CD14-positive monocyte (primary cell): Measurements from ENCODE around the gene OR8A1. TPM values are rescaled to one million over a fixed set of nuclear protein-coding genes. Genes with fewer than 3 reads are reported as not detected.

Experiments used
- DNase-seq, 3 donors: peaks; one replicate each; pipeline ENCODE4 v3.0.0-alpha.2; 2011 to 2022
- H2AFZ ChIP-seq: 2 replicates; pipeline ENCODE4 v1.6.0; 2012; ENCODE audit warnings: mild to moderate bottlenecking, low read depth, low read length, inconsistent platforms; ENCODE audit not compliant: insufficient read depth, poor library complexity, severe bottlenecking
- H3K27ac ChIP-seq, 2 donors: 1 replicate in 1 of 2; 2 replicates in 1 of 2; pipeline ENCODE4 v1.5.1; 2012 to 2013; ENCODE audit warnings: low read length in 2 of 2, control low read depth in 1 of 2, inconsistent platforms in 1 of 2, low read depth in 1 of 2, mild to moderate bottlenecking in 1 of 2
- H3K27me3 ChIP-seq, 2 donors: one replicate each; pipeline versions ENCODE4 v1.6.0 to v1.6.1; 2011 to 2013; ENCODE audit warnings: low read length in 2 of 2; ENCODE audit not compliant: control insufficient read depth in 2 of 2, insufficient read depth in 2 of 2
- H3K36me3 ChIP-seq, 2 donors: replicated peaks in 1 of 2; 1 replicate in 1 of 2; 2 replicates in 1 of 2; pipeline versions ENCODE4 v1.5.1 to v1.6.1; 2012 to 2013; ENCODE audit warnings: low read length in 2 of 2, control low read depth in 1 of 2, inconsistent platforms in 1 of 2, mild to moderate bottlenecking in 1 of 2; ENCODE audit not compliant: insufficient read depth in 2 of 2, control insufficient read depth in 1 of 2
- H3K4me1 ChIP-seq, 2 donors: 1 replicate in 1 of 2; 2 replicates in 1 of 2; pipeline versions ENCODE4 v1.5.1 to v1.6.1; 2012 to 2013; ENCODE audit warnings: low read length in 2 of 2, control low read depth in 1 of 2, inconsistent platforms in 1 of 2, mild to moderate bottlenecking in 1 of 2, moderate library complexity in 1 of 2; ENCODE audit not compliant: insufficient read depth in 2 of 2, control insufficient read depth in 1 of 2
- H3K4me2 ChIP-seq: replicated peaks from 2 replicates; pipeline ENCODE3; 2012; ENCODE audit warnings: low read length, moderate library complexity, mild to moderate bottlenecking; ENCODE audit not compliant: poor library complexity, severe bottlenecking; ENCODE audit errors: extremely low read depth
- H3K4me3 ChIP-seq, 3 experiments: fragments of 200-600 bp in 1 of 3; sonication (generic) in 1 of 3; replicated peaks in 1 of 3; 1 replicate in 2 of 3; 2 replicates in 1 of 3; pipeline ENCODE4 v1.5.1; 2011 to 2013; ENCODE audit warnings: low read length in 3 of 3, mild to moderate bottlenecking in 3 of 3, control low read depth in 2 of 3, low read depth in 2 of 3, inconsistent platforms in 1 of 3, moderate library complexity in 1 of 3
- H3K79me2 ChIP-seq: 2 replicates; pipeline ENCODE4 v1.6.0; 2012; ENCODE audit warnings: mild to moderate bottlenecking, control low read depth, inconsistent platforms, low read length, moderate library complexity; ENCODE audit not compliant: insufficient read depth
- H3K9ac ChIP-seq: 2 replicates; pipeline ENCODE4 v1.6.0; 2017; ENCODE audit warnings: low read length, mild to moderate bottlenecking; ENCODE audit not compliant: insufficient read depth, poor library complexity, severe bottlenecking
- H3K9me3 ChIP-seq, 2 donors: replicated peaks in 1 of 2; 1 replicate in 1 of 2; 2 replicates in 1 of 2; pipeline versions ENCODE4 v1.5.1 to v1.6.1; 2012 to 2013; ENCODE audit warnings: low read length in 2 of 2, control low read depth in 1 of 2; ENCODE audit not compliant: control insufficient read depth in 1 of 2, insufficient read depth in 1 of 2
- H4K20me1 ChIP-seq: 2 replicates; pipeline ENCODE4 v1.6.0; 2012; ENCODE audit warnings: mild to moderate bottlenecking, low read length, control low read depth, moderate library complexity; ENCODE audit not compliant: insufficient read depth
- H3K27ac Mint-ChIP-seq, 7 donors: one replicate each; pipeline ENCODE4 v1.8.0; 2020; ENCODE audit warnings: mild to moderate bottlenecking in 7 of 7, mixed read lengths in 7 of 7, moderate library complexity in 6 of 7, inconsistent platforms in 2 of 7
- H3K27me3 Mint-ChIP-seq, 3 donors: one replicate each; pipeline ENCODE4 v1.8.0; 2021 to 2022; ENCODE audit warnings: low read depth in 3 of 3, mild to moderate bottlenecking in 3 of 3, mixed read lengths in 3 of 3, moderate library complexity in 3 of 3, inconsistent platforms in 1 of 3
- H3K36me3 Mint-ChIP-seq, 2 donors: one replicate each; pipeline ENCODE4 v1.8.0; 2020; ENCODE audit warnings: mixed read lengths in 2 of 2, inconsistent platforms in 1 of 2, mild to moderate bottlenecking in 1 of 2
- H3K4me1 Mint-ChIP-seq: one replicate; pipeline ENCODE4 v1.8.0; 2020; ENCODE audit warnings: mild to moderate bottlenecking, mixed read lengths
- H3K4me3 Mint-ChIP-seq, 2 donors: one replicate each; pipeline ENCODE4 v1.8.0; 2020; ENCODE audit warnings: mild to moderate bottlenecking in 2 of 2, mixed read lengths in 2 of 2, moderate library complexity in 1 of 2
- H3K9me3 Mint-ChIP-seq, 7 donors: one replicate each; pipeline ENCODE4 v1.8.0; 2020 to 2022; ENCODE audit warnings: mixed read lengths in 7 of 7, mild to moderate bottlenecking in 6 of 7, moderate library complexity in 6 of 7, inconsistent platforms in 2 of 7
- CTCF ChIP-seq: fragments of 200-600 bp; IDR thresholded peaks from one replicate; pipeline ENCODE4 v1.8.0; 2022; ENCODE audit warnings: antibody characterized with exemption, mild to moderate bottlenecking
- WGBS: methylation state at CpG from one replicate; pipeline ENCODE4 v1.1.5; 2013; ENCODE audit warnings: missing lambda C conversion rate; ENCODE audit not compliant: insufficient coverage; 5-methylcytosine and 5-hydroxymethylcytosine counted together
- intact Hi-C, 2 donors: fragments of 100-400 bp; cut with micrococcal nuclease; formaldehyde crosslinking; loops; one replicate each; pipeline versions ENCODE4 v1.15.0 to v1.15.1; 2023
- polyA plus RNA-seq, 3 donors: library from polyadenylated mRNA; depleted of rRNA in 1 of 3; unstranded in 2 of 3; stranded (reverse) in 1 of 3; fragments of 300-500 nt in 2 of 3; fragments of >200 nt in 1 of 3; fragmentation: Illumina TruSeq in 2 of 3; gene quantifications; 1 replicate in 2 of 3; 2 replicates in 1 of 3; pipeline ENCODE4 v1.2.3, GENCODE V29; 2012 to 2021

The OR8A1 gene
- polyA plus RNA-seq, 3 donors, result not detected

- WGBS, result 89% methylated on average over 3 of the region's 8 CpGs
- peaks cover 1 to 3% (median 2%) of the 10 kb centered on the region in 3 donors for H3K27me3 Mint-ChIP-seq
- Histone ChIP-seq H3K36me3 (no peaks in the 10 kb centered on the region), H3K4me3 (no peak overlapping the region), H3K9me3 (no peaks in the 10 kb centered on the region), H4K20me1 (no peaks in the 10 kb centered on the region), H3K79me2 (no peaks in the 10 kb centered on the region), H3K9ac (no peak overlapping the region), H3K27ac (no peak overlapping the region), H2AFZ (no peak overlapping the region), H3K27me3 (no peaks in the 10 kb centered on the region), H3K4me1 (peaks cover 0 to 10% of the 10 kb centered on the region in 2 donors), H3K4me2 (no peak overlapping the region)
- H3K9me3 Mint-ChIP-seq, result peaks cover 0 to 8% (median 3%) of the 10 kb centered on the region in 7 donors
- H3K36me3 Mint-ChIP-seq, result no peaks in the 10 kb centered on the region
- TF ChIP-seq CTCF, result no peak
- no peak overlapping the region for H3K4me3 Mint-ChIP-seq
- DNase-seq, result peak in 2 of 3 donors; percentile 14 to 72
- intact Hi-C loops, result no loop called here
- H3K4me1 Mint-ChIP-seq, result peaks cover 10% of the 10 kb centered on the region
- H3K27ac Mint-ChIP-seq, result peak overlapping the region in 2 of 7 donors; percentile 35 to 58
These were observed 34.1 kb upstream of the OR8A1 start for GRCh38 chr11:124535552-124536232.

GRCh38 chr11:124536520-124536919 lies 33.3 kb upstream of the OR8A1 start:
- no peaks in the 10 kb centered on the region for H3K27me3 ChIP-seq
- peaks cover 10% of the 10 kb centered on the region for H3K4me1 Mint-ChIP-seq
- H3K27me3 Mint-ChIP-seq, result peaks cover 1 to 3% (median 2%) of the 10 kb centered on the region in 3 donors
- H3K9ac ChIP-seq, result no peak overlapping the region
- peaks cover 0 to 8% (median 4%) of the 10 kb centered on the region in 7 donors for H3K9me3 Mint-ChIP-seq
- peak overlapping the region in 3 of 7 donors; percentile 9 to 54 (median 35) for H3K27ac Mint-ChIP-seq
- TF ChIP-seq CTCF, result no peak
- H3K36me3 ChIP-seq, result no peaks in the 10 kb centered on the region
- H3K36me3 Mint-ChIP-seq, result no peaks in the 10 kb centered on the region
- 8% methylated on average over 4 of the region's 6 CpGs for WGBS
- no peaks in the 10 kb centered on the region for H3K9me3 ChIP-seq
- no peak overlapping the region for H3K4me3 Mint-ChIP-seq
- intact Hi-C loops, result no loop called here
- H3K79me2 ChIP-seq, result no peaks in the 10 kb centered on the region
- peak in 2 of 3 donors; percentile 24 to 72 for DNase-seq
- H3K4me1 ChIP-seq, result peaks cover 0 to 10% of the 10 kb centered on the region in 2 donors
- H3K27ac ChIP-seq, result no peak overlapping the region
- H3K4me2 ChIP-seq, result no peak overlapping the region
- H4K20me1 ChIP-seq, result no peaks in the 10 kb centered on the region
- H2AFZ ChIP-seq, result no peak overlapping the region
- H3K4me3 ChIP-seq, result no peak overlapping the region
